Frontal cortex (tissue), 4 donors: ENCODE results near the gene FBXW5. TPM values are rescaled to one million over a fixed set of nuclear protein-coding genes. Genes with fewer than 3 reads are reported as not detected.
A peak's percentile ranks its signal among the peaks of the same experiment; 100 is the strongest.

ENCODE experiments used
- DNase-seq, 2 donors: peaks; one replicate each; pipeline ENCODE4 v3.0.0; 2012; ENCODE audit warnings: low spot score in 2 of 2
- FAIRE-seq: peaks from 2 replicates; lab custom pipeline; 2012; peaks lifted over from hg19 to GRCh38; lab: Jason Lieb, UNC
- total RNA-seq: library from RNA; depleted of rRNA; stranded (reverse); fragments of >200 nt; gene quantifications from one replicate; pipeline ENCODE4 v1.2.3, GENCODE V29; 2014
- donor health status: control.
- donor health status: control.
- donor health status: control.

Gene FBXW5
- total RNA-seq, 1 donor from 2014 or later: 62.4 TPM

GRCh38 chr9:136978865-136979544, 34.5 kb upstream of the FBXW5 start:
- DNase-seq (no peak), FAIRE-seq (no peak)

DNA sequence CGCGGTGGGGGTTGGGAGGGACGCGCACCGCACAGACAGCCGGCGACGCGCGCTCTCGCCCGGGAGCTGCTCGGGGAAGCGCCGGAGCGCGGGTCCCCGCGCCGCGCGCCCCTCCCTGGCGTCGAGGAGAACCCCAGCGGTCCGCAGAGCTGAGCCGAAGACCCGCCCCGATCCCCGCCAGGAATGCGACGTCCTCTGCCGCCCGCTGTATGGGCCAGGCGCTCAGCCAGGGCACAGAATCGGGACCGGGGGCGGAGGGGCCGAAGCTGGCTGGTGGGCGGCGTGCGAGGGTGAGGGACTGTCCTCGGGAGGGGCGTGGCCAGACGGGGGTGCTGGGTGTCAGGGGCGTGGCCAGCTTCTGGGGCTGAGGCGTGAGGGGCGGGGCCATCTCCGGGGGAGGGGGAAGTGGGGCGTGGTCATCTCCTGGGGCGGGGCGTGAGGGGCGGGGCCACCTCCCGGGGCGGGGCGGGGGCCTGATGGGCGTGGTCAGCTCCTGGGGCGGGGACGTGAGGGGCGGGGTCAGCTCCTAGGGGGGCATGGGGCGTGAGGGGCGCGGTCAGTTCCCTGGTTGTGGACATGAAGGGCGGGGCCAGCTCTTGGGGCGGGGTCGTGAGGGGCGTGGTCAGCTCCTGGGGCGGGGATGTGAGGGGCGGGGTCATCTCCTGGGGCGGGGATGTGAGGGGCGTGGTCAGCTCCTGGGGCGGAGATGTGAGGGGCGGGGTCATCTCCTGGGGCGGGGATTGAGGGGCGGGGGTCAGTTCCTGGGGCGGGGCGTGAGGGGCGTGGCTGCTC, 33.7 kb upstream of the FBXW5 start:
- no peak for FAIRE-seq
- peak; percentile 96 for DNase-seq

GRCh38 chr9:136977649-136978072, 33.1 kb upstream of the FBXW5 start:
- DNase-seq: no peak

GRCh38 chr9:136977223-136977622, 32.7 kb upstream of the FBXW5 start, which contains the start of gene PTGDS:
PTGDS (plus strand) TSS chr9:136977504; CDS start chr9:136977579, 75 bp downstream.
- FAIRE-seq: no peak
- DNase-seq: peak; percentile 87 to 94

More at GRCh38 chr9:136977649-136978072, 33.1 kb upstream of the FBXW5 start:
- FAIRE-seq: no peak

GRCh38 chr9:136975644-136976043, 31.1 kb upstream of the FBXW5 start:
- no peak for FAIRE-seq
- DNase-seq: peak; percentile 74 to 80

- DNase-seq (no peak), FAIRE-seq (no peak)
These were observed 30.4 kb upstream of the FBXW5 start for GRCh38 chr9:136974817-136975535.

DNA sequence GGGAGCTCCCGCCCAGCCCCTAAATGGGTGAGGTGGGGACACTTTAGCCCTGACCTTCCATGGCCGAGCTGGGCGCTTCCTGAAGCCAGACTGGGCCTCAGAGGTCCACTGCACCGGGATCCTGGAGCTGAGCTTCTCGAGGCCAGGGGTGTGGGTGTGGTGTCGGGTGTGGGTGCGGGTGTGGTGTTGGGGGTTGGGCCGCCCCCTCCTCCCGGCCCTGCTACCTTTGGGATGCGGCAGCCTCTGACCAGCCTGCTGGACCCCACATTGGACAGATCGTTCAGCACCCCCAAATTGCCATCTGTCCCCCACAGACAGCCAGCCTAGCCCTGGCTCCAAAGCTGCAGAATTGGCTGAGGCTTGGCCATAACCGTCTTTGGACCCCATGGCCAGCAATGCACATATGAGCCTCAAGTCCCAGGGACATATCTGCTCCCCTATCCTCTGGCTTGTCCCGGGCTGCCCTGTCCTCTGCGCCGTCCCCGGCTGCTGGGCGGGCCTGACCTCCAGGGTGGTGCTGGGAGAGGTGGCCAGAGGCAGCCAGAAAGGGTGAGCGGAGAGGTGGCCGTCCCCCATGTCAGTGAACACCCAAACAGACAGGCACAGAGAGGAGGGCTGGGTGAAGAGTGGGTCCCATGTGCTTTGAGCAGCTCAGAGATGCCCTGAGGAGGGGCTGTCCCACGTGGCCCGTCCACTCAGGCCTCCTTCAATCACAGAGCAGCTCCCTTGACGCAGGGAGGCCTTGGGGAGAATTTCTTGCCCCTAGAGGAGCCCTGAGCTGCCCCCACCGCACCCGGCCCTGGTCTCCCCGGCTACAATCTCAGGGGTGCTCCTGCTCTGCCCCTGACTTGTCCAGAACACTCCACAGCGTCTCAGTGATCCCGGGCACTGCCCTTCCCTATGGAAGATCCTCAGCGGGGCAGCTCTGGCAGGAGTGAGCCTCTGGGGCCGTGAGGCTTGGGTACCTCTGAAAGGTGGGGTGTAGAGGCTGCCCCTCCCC, 29.4 kb upstream of the FBXW5 start:
- no peak for FAIRE-seq
- DNase-seq: no peak

GRCh38 chr9:136972743-136973142, 28.2 kb upstream of the FBXW5 start:
- DNase-seq (no peak), FAIRE-seq (no peak)

GRCh38 chr9:136972335-136972734, 27.8 kb upstream of the FBXW5 start:
- DNase-seq (no peak), FAIRE-seq (no peak)

DNA sequence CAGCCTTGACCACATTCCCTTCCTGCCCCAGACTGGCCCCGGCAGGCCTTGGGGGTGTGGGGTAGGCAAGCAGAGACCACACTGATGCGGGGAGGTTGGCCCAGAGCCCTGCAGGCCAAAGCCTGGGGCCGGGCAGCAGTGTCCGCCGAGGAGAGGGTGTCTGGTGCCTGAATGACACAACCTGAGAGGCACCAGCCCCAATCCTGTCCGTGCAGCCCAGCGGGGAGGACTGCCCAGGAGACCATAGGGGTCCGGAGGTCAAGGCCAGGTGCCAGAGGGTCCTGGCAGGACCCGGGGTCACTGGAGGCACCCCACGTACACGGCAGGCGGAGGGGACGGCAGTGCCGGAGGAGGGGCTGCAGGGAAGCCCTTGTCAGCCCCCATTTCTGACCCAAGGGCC, 27.2 kb upstream of the FBXW5 start:
- FAIRE-seq: no peak

DNA sequence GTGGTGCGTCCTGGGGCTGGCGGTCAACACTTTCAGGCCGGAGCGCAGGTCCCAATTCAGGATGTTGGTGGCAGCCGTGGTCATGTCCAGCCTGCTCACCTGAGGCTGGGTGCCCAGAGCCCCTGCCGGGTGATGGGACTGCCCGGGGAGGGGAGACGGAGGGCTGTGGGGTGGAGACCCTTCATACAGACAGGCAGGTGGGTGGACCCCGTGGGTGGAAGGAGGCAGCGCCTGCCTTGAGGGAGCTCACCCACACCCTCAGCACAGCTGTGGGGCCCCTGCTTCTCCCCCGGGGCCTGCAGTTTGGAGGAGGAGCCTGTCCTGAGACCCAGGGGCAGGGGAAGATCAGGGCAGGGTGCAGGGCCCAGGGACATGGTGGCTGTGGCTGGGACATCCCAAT, 25.8 kb upstream of the FBXW5 start:
- FAIRE-seq (no peak), DNase-seq (no peak)

More for the DNA sequence above, 27.2 kb upstream of the FBXW5 start:
- no peak for DNase-seq

- DNase-seq: no peak
- no peak for FAIRE-seq
These were observed 25.2 kb upstream of the FBXW5 start for GRCh38 chr9:136969774-136970173.

DNA sequence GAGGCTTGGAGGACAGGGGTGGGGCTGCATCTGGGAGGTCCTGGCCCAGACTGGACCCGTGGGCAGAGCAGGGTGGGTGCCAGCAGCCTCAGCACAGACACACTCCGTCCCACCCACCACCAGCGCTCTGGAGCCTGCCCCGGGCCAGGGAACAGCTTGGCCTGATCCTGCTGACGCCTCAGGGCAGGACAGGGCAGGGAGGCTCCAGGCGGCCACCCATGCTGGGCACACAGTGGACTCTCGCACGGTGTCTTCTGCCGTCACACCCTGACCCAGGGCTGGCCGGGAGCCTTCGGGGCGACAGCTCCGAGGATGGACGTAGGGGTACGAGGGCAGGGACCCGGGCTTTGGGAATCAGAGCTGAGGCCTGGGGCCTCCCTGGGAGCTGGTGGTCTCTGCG, 24.6 kb upstream of the FBXW5 start:
- no peak for DNase-seq
- FAIRE-seq: no peak

- FAIRE-seq: no peak
- no peak for DNase-seq
These were observed 24.0 kb upstream of the FBXW5 start for GRCh38 chr9:136968333-136969127.

DNA sequence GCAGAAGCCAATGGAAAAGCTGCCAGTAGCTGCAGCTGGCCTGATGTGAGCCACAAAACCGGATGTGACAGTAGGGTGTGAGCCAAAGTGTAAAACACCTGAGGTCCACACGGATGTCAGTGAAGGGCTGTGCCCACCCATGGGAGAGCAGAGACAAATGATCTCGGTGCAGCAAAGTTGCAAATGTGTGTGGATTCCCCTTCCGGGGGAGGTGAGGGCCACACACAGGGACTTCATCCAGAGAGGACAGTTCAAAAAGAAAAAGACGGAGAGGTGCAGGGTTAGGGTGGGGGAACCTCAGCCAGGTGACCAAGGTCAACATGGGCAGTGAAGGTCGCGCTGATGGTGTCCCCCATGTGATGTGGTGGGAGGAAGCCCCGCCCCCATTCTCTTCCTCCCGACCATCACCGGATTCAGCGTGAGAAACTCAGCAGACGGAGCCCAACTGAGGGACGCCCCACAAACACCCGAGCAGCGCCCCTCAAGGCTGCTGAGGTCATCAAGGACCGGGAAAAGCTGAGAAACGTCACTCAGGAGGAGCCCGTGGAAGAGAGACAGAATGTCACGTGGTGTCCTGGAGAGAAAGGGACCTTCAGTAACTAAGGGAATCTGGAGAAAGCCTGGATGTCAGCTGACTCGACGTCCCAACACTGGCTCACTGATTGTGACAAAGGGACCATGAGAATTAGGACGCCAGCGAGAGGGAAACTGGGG, 21.4 kb upstream of the FBXW5 start:
- peak; percentile 80 to 90 for DNase-seq
- no peak for FAIRE-seq

- FAIRE-seq: no peak
These were observed 20.4 kb upstream of the FBXW5 start for GRCh38 chr9:136964833-136965422.

DNA sequence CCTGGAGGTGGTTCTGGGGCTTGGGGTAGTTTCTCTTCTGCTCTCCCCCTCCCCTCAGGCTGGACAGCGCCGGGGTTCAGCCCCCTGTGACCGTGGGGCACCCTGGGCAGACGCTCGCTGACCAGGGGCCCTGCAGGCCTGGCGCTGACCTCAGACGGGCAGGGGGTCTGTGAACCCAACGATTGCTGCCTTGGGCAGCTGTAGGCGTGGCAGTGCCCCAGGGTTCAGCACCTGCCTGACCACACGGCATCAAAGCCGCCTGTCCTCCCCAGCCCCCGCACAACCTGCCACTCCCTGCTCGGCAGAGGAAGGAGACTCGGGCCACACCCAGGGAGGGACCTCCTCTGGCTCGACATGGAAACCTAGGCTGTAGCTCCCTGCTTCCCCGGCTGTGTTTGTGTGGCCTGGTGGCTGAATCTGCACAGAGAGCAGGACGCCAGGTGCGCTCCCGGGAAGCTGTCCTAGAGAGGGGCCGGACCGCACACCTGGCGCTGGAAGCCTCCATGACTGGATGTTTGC, 19.7 kb upstream of the FBXW5 start:
- FAIRE-seq: no peak

More at GRCh38 chr9:136964833-136965422, 20.4 kb upstream of the FBXW5 start:
- no peak for DNase-seq

More for the DNA sequence above, 19.7 kb upstream of the FBXW5 start:
- no peak for DNase-seq
